GM23338 (cell line): Measurements from ENCODE around the gene ZNF350. TPM values are rescaled to one million over a fixed set of nuclear protein-coding genes. Genes with fewer than 3 reads are reported as not detected.

Experiments
- ATAC-seq: fragments of 200-7000 bp; cut with Tn5 transposase; 3 replicates; pipeline ENCODE4 v1.9.1; 2020
- DNase-seq: peaks from one replicate; pipeline ENCODE4 v3.0.0-alpha.2; 2015; ENCODE audit warnings: low spot score
- H2AFZ ChIP-seq: fragments of 200-600 bp; sonication (generic); 2 replicates; pipeline ENCODE4 v1.8.0; 2016; ENCODE audit warnings: antibody characterized with exemption, mild to moderate bottlenecking, moderate library complexity
- H3F3A ChIP-seq: fragments of 200-600 bp; sonication (generic); replicated peaks from 2 replicates; pipeline ENCODE4 v1.8.0; 2017; ENCODE audit warnings: antibody characterized with exemption, mixed run types, low read depth
- H3K27ac ChIP-seq: fragments of 200-600 bp; sonication (generic); 2 replicates; pipeline ENCODE4 v1.6.1; 2016; ENCODE audit warnings: low read depth
- H3K27me3 ChIP-seq: fragments of 200-600 bp; sonication (generic); 2 replicates; pipeline ENCODE4 v1.8.0; 2016; ENCODE audit warnings: mild to moderate bottlenecking, mixed run types, moderate library complexity; ENCODE audit not compliant: insufficient read depth
- H3K36me3 ChIP-seq: fragments of 200-600 bp; sonication (generic); 2 replicates; pipeline ENCODE4 v1.8.0; 2016; ENCODE audit warnings: mild to moderate bottlenecking; ENCODE audit not compliant: insufficient read depth
- H3K4me1 ChIP-seq: fragments of 200-600 bp; sonication (generic); 2 replicates; pipeline ENCODE4 v1.8.0; 2016; ENCODE audit warnings: mild to moderate bottlenecking, moderate library complexity; ENCODE audit not compliant: insufficient read depth
- H3K4me2 ChIP-seq: fragments of 200-600 bp; sonication (generic); 2 replicates; pipeline ENCODE4 v1.7.1; 2017; ENCODE audit warnings: mixed run types
- H3K4me3 ChIP-seq: fragments of 200-600 bp; sonication (generic); 2 replicates; pipeline ENCODE4 v1.6.1; 2016; ENCODE audit warnings: mixed run types
- H3K79me2 ChIP-seq: fragments of 200-600 bp; sonication (generic); replicated peaks from 2 replicates; pipeline ENCODE4 v1.8.0; 2017; ENCODE audit warnings: mild to moderate bottlenecking; ENCODE audit not compliant: insufficient read depth
- H3K9me2 ChIP-seq: fragments of 200-600 bp; sonication (generic); 2 replicates; pipeline ENCODE4 v1.8.0; 2017; ENCODE audit not compliant: insufficient read depth
- H4K20me1 ChIP-seq: fragments of 200-600 bp; sonication (generic); replicated peaks from 2 replicates; pipeline ENCODE4 v1.8.0; 2017; ENCODE audit warnings: mild to moderate bottlenecking; ENCODE audit not compliant: insufficient read depth
- H3K27ac Mint-ChIP-seq: 2 replicates; pipeline ENCODE4 v1.8.0; 2020; ENCODE audit warnings: inconsistent platforms, mild to moderate bottlenecking, moderate library complexity, mixed read lengths
- H3K27me3 Mint-ChIP-seq: 3 replicates; pipeline ENCODE4 v1.8.0; 2022; ENCODE audit warnings: low read depth, mild to moderate bottlenecking, moderate library complexity, mixed read lengths, inconsistent platforms; ENCODE audit not compliant: insufficient read depth, poor library complexity
- H3K36me3 Mint-ChIP-seq: 3 replicates; pipeline ENCODE4 v1.8.0; 2021; ENCODE audit warnings: low read depth, mild to moderate bottlenecking, inconsistent platforms, moderate library complexity, mixed read lengths
- H3K4me1 Mint-ChIP-seq: 3 replicates; pipeline ENCODE4 v1.8.0; 2020; ENCODE audit warnings: mild to moderate bottlenecking, inconsistent platforms, mixed read lengths
- H3K4me3 Mint-ChIP-seq: 3 replicates; pipeline ENCODE4 v1.8.0; 2021; ENCODE audit warnings: moderate library complexity, mild to moderate bottlenecking, inconsistent platforms, mixed read lengths
- H3K9me3 Mint-ChIP-seq: 3 replicates; pipeline ENCODE4 v1.8.0; 2020; ENCODE audit warnings: moderate library complexity, mild to moderate bottlenecking, inconsistent platforms, mixed read lengths
- CREB1 ChIP-seq: fragments of 250-450 bp; sonication (Bioruptor Pico); IDR thresholded peaks from 2 replicates; pipeline ENCODE4 v1.5.0; 2020; ENCODE audit warnings: low read depth, mild to moderate bottlenecking, moderate library complexity
- CTCF ChIP-seq, 2 experiments: fragments of 200-600 bp in 1 of 2; sonication (generic) in 1 of 2; conservative IDR thresholded peaks; 2 replicates each; pipeline versions ENCODE4 v1.5.1 to v1.6.1; 2016 to 2017; ENCODE audit warnings: antibody characterized with exemption in 2 of 2, low read depth in 2 of 2, mild to moderate bottlenecking in 2 of 2, moderate library complexity in 1 of 2
- ETS1 ChIP-seq: IDR thresholded peaks from 2 replicates; pipeline ENCODE4 v1.6.1; 2016; ENCODE audit warnings: antibody characterized with exemption
- EZH2 ChIP-seq: fragments of 200-600 bp; sonication (generic); IDR thresholded peaks from one replicate; pipeline ENCODE4 v1.8.0; 2017; ENCODE audit warnings: antibody characterized with exemption, mild to moderate bottlenecking, low read depth; ENCODE audit not compliant: unreplicated experiment
- EZH2phosphoT487 ChIP-seq: fragments of 200-600 bp; sonication (generic); IDR thresholded peaks from one replicate; pipeline ENCODE4 v1.8.1; 2018; ENCODE audit warnings: antibody characterized with exemption; ENCODE audit not compliant: unreplicated experiment
- JUNB ChIP-seq: IDR thresholded peaks from one replicate; pipeline ENCODE4 v1.6.1; 2016; ENCODE audit warnings: antibody characterized with exemption; ENCODE audit not compliant: unreplicated experiment
- NANOG ChIP-seq: IDR thresholded peaks from 2 replicates; pipeline ENCODE4 v1.6.1; 2016; ENCODE audit warnings: antibody characterized with exemption, borderline replicate concordance
- POLR2AphosphoS5 ChIP-seq: IDR thresholded peaks from 2 replicates; pipeline ENCODE4 v1.6.1; 2016; ENCODE audit warnings: antibody characterized with exemption, low read depth
- STAT1 ChIP-seq: IDR thresholded peaks from one replicate; pipeline ENCODE4 v1.6.1; 2016; ENCODE audit warnings: antibody characterized with exemption; ENCODE audit not compliant: unreplicated experiment
- ZNF114 ChIP-seq: fragments of 250-450 bp; sonication (Bioruptor Pico); IDR thresholded peaks from 2 replicates; pipeline ENCODE4 v1.5.0; 2020; ENCODE audit warnings: mild to moderate bottlenecking, moderate library complexity
- ZNF331 ChIP-seq: fragments of 250-450 bp; sonication (Bioruptor Pico); IDR thresholded peaks from 2 replicates; pipeline ENCODE4 v1.5.0; 2020; ENCODE audit warnings: low read depth, mild to moderate bottlenecking, moderate library complexity
- polyA plus RNA-seq: library from polyadenylated mRNA; unstranded; fragments of >200 nt; fragmentation: Nextera tagmentation; extraction: Ambion mirVana; gene quantifications from 2 replicates; pipeline ENCODE4 v1.2.1, GENCODE V29; 2016
- total RNA-seq: library from RNA; depleted of rRNA; stranded (reverse); fragments of >200 nt; shearing (Covaris generic); gene quantifications from 2 replicates; pipeline ENCODE4 v1.2.3, GENCODE V29; 2014
- TF ChIP-seq, protein P1 (sequence below): IDR thresholded peaks from one replicate; pipeline ENCODE4 v1.6.1; 2018; ENCODE audit warnings: antibody characterized with exemption; ENCODE audit not compliant: unreplicated experiment
- TF ChIP-seq, protein P2 (sequence below): fragments of 250-450 bp; sonication (Bioruptor Pico); IDR thresholded peaks from 2 replicates; pipeline ENCODE4 v1.5.0; 2020; ENCODE audit warnings: mild to moderate bottlenecking, moderate library complexity

The ZNF350 gene
- total and polyA plus RNA-seq, 2 experiments from 2014 or later, result 5.8 to 7.6 TPM

DNA sequence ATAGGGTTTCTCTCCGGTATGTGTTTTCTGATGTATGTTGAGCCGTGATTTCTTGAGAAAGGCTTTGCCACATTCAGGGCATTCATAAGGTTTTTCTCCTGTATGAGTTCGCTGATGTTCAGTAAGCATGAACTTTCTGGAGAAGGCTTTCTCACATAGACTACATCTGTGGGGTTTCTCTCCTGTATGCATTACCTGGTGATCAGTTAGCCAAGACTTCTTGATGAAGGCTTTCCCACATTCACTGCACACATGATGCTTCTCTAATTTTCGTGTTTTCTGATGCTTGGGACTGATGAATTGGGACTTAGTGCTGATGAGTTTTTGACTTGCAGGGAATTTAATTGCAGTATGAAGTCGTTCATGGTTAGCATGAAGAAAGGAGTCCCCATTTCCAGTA lies 21.1 kb downstream of the ZNF350 start:
- H2AFZ ChIP-seq, result no peak overlapping the region
- H3K36me3 ChIP-seq, result peaks cover 38% of the 10 kb centered on the region
- H3K4me1 ChIP-seq, result no peaks in the 10 kb centered on the region
- H3K27ac ChIP-seq, result no peak overlapping the region
- no peak overlapping the region; the same call in 2 of the 3 replicates for H3K4me3 Mint-ChIP-seq
- no peaks in the 10 kb centered on the region for H4K20me1 ChIP-seq
- H3K36me3 Mint-ChIP-seq, result peaks cover 81% of the 10 kb centered on the region
- no peak overlapping the region for H3K4me3 ChIP-seq
- no peak overlapping the region for H3K27ac Mint-ChIP-seq
- H3K27me3 Mint-ChIP-seq, result no peaks in the 10 kb centered on the region
- ATAC-seq (no peak), DNase-seq (no peak)
- no peak overlapping the region for H3K4me2 ChIP-seq
- H3K79me2 ChIP-seq, result no peaks in the 10 kb centered on the region
- peaks cover 2% of the 10 kb centered on the region; the same call in 1 of the 3 replicates for H3K4me1 Mint-ChIP-seq
- H3K27me3 ChIP-seq, result no peaks in the 10 kb centered on the region
- TF ChIP-seq JUNB (no peak), CTCF (conservative IDR thresholded peaks at IDR 0.05; ENCODE audit: low read depth in 2 of 2) (no peak), ZNF114 (no peak), ETS1 (no peak), STAT1 (no peak), CREB1 (no peak), NANOG (no peak), ZNF331 (no peak), EZH2 (no peak), POLR2AphosphoS5 (no peak), EZH2phosphoT487 (no peak)
- TF ChIP-seq, protein P1, sequence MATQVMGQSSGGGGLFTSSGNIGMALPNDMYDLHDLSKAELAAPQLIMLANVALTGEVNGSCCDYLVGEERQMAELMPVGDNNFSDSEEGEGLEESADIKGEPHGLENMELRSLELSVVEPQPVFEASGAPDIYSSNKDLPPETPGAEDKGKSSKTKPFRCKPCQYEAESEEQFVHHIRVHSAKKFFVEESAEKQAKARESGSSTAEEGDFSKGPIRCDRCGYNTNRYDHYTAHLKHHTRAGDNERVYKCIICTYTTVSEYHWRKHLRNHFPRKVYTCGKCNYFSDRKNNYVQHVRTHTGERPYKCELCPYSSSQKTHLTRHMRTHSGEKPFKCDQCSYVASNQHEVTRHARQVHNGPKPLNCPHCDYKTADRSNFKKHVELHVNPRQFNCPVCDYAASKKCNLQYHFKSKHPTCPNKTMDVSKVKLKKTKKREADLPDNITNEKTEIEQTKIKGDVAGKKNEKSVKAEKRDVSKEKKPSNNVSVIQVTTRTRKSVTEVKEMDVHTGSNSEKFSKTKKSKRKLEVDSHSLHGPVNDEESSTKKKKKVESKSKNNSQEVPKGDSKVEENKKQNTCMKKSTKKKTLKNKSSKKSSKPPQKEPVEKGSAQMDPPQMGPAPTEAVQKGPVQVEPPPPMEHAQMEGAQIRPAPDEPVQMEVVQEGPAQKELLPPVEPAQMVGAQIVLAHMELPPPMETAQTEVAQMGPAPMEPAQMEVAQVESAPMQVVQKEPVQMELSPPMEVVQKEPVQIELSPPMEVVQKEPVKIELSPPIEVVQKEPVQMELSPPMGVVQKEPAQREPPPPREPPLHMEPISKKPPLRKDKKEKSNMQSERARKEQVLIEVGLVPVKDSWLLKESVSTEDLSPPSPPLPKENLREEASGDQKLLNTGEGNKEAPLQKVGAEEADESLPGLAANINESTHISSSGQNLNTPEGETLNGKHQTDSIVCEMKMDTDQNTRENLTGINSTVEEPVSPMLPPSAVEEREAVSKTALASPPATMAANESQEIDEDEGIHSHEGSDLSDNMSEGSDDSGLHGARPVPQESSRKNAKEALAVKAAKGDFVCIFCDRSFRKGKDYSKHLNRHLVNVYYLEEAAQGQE, result no peak
- TF ChIP-seq, protein P2, sequence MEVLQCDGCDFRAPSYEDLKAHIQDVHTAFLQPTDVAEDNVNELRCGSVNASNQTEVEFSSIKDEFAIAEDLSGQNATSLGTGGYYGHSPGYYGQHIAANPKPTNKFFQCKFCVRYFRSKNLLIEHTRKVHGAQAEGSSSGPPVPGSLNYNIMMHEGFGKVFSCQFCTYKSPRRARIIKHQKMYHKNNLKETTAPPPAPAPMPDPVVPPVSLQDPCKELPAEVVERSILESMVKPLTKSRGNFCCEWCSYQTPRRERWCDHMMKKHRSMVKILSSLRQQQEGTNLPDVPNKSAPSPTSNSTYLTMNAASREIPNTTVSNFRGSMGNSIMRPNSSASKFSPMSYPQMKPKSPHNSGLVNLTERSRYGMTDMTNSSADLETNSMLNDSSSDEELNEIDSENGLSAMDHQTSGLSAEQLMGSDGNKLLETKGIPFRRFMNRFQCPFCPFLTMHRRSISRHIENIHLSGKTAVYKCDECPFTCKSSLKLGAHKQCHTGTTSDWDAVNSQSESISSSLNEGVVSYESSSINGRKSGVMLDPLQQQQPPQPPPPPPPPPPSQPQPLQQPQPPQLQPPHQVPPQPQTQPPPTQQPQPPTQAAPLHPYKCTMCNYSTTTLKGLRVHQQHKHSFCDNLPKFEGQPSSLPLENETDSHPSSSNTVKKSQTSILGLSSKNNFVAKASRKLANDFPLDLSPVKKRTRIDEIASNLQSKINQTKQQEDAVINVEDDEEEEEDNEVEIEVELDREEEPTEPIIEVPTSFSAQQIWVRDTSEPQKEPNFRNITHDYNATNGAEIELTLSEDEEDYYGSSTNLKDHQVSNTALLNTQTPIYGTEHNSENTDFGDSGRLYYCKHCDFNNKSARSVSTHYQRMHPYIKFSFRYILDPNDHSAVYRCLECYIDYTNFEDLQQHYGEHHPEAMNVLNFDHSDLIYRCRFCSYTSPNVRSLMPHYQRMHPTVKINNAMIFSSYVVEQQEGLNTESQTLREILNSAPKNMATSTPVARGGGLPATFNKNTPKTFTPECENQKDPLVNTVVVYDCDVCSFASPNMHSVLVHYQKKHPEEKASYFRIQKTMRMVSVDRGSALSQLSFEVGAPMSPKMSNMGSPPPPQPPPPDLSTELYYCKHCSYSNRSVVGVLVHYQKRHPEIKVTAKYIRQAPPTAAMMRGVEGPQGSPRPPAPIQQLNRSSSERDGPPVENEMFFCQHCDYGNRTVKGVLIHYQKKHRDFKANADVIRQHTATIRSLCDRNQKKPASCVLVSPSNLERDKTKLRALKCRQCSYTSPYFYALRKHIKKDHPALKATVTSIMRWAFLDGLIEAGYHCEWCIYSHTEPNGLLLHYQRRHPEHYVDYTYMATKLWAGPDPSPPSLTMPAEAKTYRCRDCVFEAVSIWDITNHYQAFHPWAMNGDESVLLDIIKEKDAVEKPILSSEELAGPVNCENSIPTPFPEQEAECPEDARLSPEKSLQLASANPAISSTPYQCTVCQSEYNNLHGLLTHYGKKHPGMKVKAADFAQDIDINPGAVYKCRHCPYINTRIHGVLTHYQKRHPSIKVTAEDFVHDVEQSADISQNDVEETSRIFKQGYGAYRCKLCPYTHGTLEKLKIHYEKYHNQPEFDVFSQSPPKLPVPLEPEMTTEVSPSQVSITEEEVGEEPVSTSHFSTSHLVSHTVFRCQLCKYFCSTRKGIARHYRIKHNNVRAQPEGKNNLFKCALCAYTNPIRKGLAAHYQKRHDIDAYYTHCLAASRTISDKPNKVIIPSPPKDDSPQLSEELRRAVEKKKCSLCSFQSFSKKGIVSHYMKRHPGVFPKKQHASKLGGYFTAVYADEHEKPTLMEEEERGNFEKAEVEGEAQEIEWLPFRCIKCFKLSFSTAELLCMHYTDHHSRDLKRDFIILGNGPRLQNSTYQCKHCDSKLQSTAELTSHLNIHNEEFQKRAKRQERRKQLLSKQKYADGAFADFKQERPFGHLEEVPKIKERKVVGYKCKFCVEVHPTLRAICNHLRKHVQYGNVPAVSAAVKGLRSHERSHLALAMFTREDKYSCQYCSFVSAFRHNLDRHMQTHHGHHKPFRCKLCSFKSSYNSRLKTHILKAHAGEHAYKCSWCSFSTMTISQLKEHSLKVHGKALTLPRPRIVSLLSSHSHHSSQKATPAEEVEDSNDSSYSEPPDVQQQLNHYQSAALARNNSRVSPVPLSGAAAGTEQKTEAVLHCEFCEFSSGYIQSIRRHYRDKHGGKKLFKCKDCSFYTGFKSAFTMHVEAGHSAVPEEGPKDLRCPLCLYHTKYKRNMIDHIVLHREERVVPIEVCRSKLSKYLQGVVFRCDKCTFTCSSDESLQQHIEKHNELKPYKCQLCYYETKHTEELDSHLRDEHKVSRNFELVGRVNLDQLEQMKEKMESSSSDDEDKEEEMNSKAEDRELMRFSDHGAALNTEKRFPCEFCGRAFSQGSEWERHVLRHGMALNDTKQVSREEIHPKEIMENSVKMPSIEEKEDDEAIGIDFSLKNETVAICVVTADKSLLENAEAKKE (CRISPR knock-in tag), result no peak
- H3K9me3 Mint-ChIP-seq, result peaks cover 52% of the 10 kb centered on the region
- 0 out of 2 replicates have a peak, but pooled peaks cover under 1% of the 10 kb centered on the region for H3F3A ChIP-seq
- H3K9me2 ChIP-seq, result 0 out of 2 replicates have a peak, but pooled peaks cover 4% of the 10 kb centered on the region
